SK-N-SH (cell line): ENCODE results near the gene NPFF.

ENCODE experiments used
- POLR2AphosphoS5 ChIP-seq: IDR thresholded peaks from 2 replicates; pipeline ENCODE4 v1.6.1; 2012; ENCODE audit warnings: low read depth, low read length
- TAF1 ChIP-seq: IDR thresholded peaks from 2 replicates; pipeline ENCODE4 v1.6.1; 2012; ENCODE audit warnings: low read depth, mild to moderate bottlenecking, low read length, moderate library complexity, borderline replicate concordance
- TF ChIP-seq, protein P1 (sequence below): fragments of 200-600 bp; sonication (generic); IDR thresholded peaks from 2 replicates; pipeline ENCODE4 v1.6.1; 2017; ENCODE audit warnings: antibody characterized with exemption, mild to moderate bottlenecking, moderate library complexity
- TF ChIP-seq, protein P2 (sequence below): IDR thresholded peaks from 2 replicates; pipeline ENCODE4 v1.4.0; 2012; ENCODE audit warnings: low read depth

DNA sequence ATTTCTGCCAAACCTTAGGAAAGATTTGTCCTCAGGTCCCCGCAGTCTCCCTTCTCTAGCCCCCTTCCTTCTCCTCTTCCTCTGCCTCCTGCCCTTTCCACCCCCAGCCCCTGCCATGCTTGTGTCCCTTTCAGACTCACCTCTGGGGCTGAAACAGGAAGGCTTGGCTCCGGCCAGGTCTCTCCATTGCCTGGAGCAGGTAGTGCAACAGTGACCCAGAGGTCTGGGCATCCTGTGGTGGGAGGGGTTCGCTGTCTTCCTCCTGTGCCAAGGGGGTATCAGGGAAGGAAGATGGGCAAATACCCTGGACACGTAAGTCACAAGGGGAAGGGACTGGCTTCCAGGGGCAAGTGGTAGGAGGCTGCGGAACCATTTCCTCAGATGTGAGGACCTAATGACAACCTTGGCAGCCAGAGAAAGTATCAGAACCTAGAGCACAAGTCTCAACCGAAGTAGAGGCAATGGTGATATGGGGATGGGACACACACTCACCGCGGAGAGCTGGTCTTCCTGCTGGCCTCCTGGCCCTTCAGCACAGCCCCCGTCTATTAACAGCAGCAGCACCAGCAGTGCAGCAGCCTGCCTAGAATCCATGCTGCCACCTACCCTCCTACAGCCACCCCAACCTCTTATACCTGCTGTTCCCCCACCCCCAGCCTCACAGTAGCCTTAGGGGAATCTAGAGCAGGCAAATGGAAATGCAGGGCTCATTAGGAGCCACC lies at the start of gene NPFF:
- TF ChIP-seq TAF1 (no peak), POLR2AphosphoS5 (no peak)
- TF ChIP-seq, protein P1, sequence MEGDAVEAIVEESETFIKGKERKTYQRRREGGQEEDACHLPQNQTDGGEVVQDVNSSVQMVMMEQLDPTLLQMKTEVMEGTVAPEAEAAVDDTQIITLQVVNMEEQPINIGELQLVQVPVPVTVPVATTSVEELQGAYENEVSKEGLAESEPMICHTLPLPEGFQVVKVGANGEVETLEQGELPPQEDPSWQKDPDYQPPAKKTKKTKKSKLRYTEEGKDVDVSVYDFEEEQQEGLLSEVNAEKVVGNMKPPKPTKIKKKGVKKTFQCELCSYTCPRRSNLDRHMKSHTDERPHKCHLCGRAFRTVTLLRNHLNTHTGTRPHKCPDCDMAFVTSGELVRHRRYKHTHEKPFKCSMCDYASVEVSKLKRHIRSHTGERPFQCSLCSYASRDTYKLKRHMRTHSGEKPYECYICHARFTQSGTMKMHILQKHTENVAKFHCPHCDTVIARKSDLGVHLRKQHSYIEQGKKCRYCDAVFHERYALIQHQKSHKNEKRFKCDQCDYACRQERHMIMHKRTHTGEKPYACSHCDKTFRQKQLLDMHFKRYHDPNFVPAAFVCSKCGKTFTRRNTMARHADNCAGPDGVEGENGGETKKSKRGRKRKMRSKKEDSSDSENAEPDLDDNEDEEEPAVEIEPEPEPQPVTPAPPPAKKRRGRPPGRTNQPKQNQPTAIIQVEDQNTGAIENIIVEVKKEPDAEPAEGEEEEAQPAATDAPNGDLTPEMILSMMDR, result no peak
- TF ChIP-seq, protein P2, sequence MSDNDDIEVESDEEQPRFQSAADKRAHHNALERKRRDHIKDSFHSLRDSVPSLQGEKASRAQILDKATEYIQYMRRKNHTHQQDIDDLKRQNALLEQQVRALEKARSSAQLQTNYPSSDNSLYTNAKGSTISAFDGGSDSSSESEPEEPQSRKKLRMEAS, result no peak
